GM12878 (cell line): ENCODE results near the gene CCDC194. TPM values are rescaled to one million over a fixed set of nuclear protein-coding genes. Genes with fewer than 3 reads are reported as not detected.

Experiments used
- ATAC-seq: fragments of 200-7000 bp; cut with Tn5 transposase; 3 replicates; pipeline ENCODE4 v1.9.1; 2020; ENCODE audit warnings: mild to moderate bottlenecking, moderate library complexity
- BruUV-seq: library from RNA; stranded (reverse); fragments of 400-500 nt; replicated peaks from 2 replicates; lab custom pipeline; 2021; lab: Mats Ljungman, UMichigan
- CTCF ChIA-PET: fragments of 300-600 bp; sonication (Branson Sonifier 250); formaldehyde crosslinking; extraction: SDS; loops from one replicate; lab custom pipeline; 2021; ENCODE audit warnings: inconsistent platforms; lab: Yijun Ruan, JAX
- POLR2A ChIA-PET: fragments of 350-600 bp; formaldehyde crosslinking; extraction: SDS; loops from one replicate; lab custom pipeline; 2021; ENCODE audit warnings: inconsistent platforms; lab: Charles Lee
- RAD21 ChIA-PET: fragments of 300-600 bp; sonication (Branson Sonifier 250); formaldehyde crosslinking; loops from one replicate; lab custom pipeline; 2023; ENCODE audit warnings: antibody characterized with exemption; ENCODE audit not compliant: unreplicated experiment; lab: Charles Lee
- SMC1A ChIA-PET: fragments of 300-600 bp; sonication (Branson Sonifier 250); formaldehyde crosslinking; loops from one replicate; lab custom pipeline; 2023; ENCODE audit not compliant: unreplicated experiment, uncharacterized antibody; lab: Charles Lee
- DNase-seq: peaks from one replicate; pipeline ENCODE4 v3.0.0-alpha.2; 2011; ENCODE audit warnings: low read depth, low spot score
- FAIRE-seq: peaks from 3 replicates; lab custom pipeline; 2011; peaks lifted over from hg19 to GRCh38; lab: Jason Lieb, UNC
- H2AFZ ChIP-seq: 2 replicates; pipeline ENCODE4 v1.6.0; 2011; ENCODE audit warnings: low read depth, low read length, control low read depth; ENCODE audit not compliant: control insufficient read depth
- H3K27ac ChIP-seq: 2 replicates; pipeline ENCODE4 v1.5.1; 2011; ENCODE audit warnings: control low read depth; ENCODE audit not compliant: control insufficient read depth, insufficient read depth
- H3K27me3 ChIP-seq, 2 experiments: replicated peaks in 1 of 2; 2 replicates each; pipeline versions ENCODE4 v1.6.0 to v1.6.1; 2011; ENCODE audit warnings: low read length in 1 of 2; ENCODE audit not compliant: control insufficient read depth in 2 of 2, insufficient read depth in 2 of 2
- H3K36me3 ChIP-seq, 2 experiments: 2 replicates each; pipeline ENCODE4 v1.5.1; 2011; ENCODE audit warnings: low read length in 1 of 2; ENCODE audit not compliant: control insufficient read depth in 2 of 2, insufficient read depth in 2 of 2
- H3K4me1 ChIP-seq: 2 replicates; pipeline ENCODE4 v1.6.1; 2011; ENCODE audit warnings: mild to moderate bottlenecking, low read length, moderate library complexity, mixed read lengths; ENCODE audit not compliant: control insufficient read depth, insufficient read depth
- H3K4me2 ChIP-seq: 2 replicates; pipeline ENCODE4 v1.6.0; 2011; ENCODE audit warnings: control low read depth; ENCODE audit not compliant: control insufficient read depth, insufficient read depth
- H3K4me3 ChIP-seq: fragments of 200-600 bp; sonication (generic); 2 replicates; pipeline ENCODE4 v1.5.1; 2016
- H3K79me2 ChIP-seq: 2 replicates; pipeline ENCODE4 v1.6.0; 2011; ENCODE audit warnings: low read length; ENCODE audit not compliant: control insufficient read depth, insufficient read depth
- H3K9ac ChIP-seq: 2 replicates; pipeline ENCODE4 v1.8.0; 2011; ENCODE audit warnings: low read length, control low read depth, mixed read lengths; ENCODE audit not compliant: control insufficient read depth, insufficient read depth
- H3K9me3 ChIP-seq: replicated peaks from 3 replicates; pipeline ENCODE4 v1.5.1; 2011; ENCODE audit warnings: mild to moderate bottlenecking, low read length; ENCODE audit not compliant: control insufficient read depth, insufficient read depth
- H4K20me1 ChIP-seq: 2 replicates; pipeline ENCODE4 v1.6.0; 2011; ENCODE audit not compliant: control insufficient read depth, insufficient read depth
- CHD1 ChIP-seq: IDR thresholded peaks from 2 replicates; pipeline ENCODE4 v1.6.1; 2012; ENCODE audit warnings: low read depth, low read length, improper control_type of control experiment
- CREB1 ChIP-seq: IDR thresholded peaks from 2 replicates; pipeline ENCODE4 v1.6.1; 2012; ENCODE audit warnings: low read depth, mild to moderate bottlenecking, inconsistent platforms
- DPF2 ChIP-seq: fragments of 450-650 bp; IDR thresholded peaks from 2 replicates; pipeline ENCODE4 v1.6.1; 2017; ENCODE audit warnings: mild to moderate bottlenecking
- JUNB ChIP-seq: IDR thresholded peaks from 2 replicates; pipeline ENCODE4 v1.6.1; 2016; ENCODE audit warnings: antibody characterized with exemption, mild to moderate bottlenecking
- MEF2B ChIP-seq: fragments of 450-650 bp; IDR thresholded peaks from 2 replicates; pipeline ENCODE4 v1.6.1; 2018; ENCODE audit warnings: mild to moderate bottlenecking, moderate library complexity; ENCODE audit not compliant: partially characterized antibody, poor library complexity, severe bottlenecking
- NFYB ChIP-seq: IDR thresholded peaks from 2 replicates; pipeline ENCODE4 v1.6.1; 2011; ENCODE audit warnings: low read depth, mild to moderate bottlenecking, low read length, improper control_type of control experiment, moderate library complexity; ENCODE audit not compliant: insufficient read depth
- RELA ChIP-seq: fragments of 450-650 bp; IDR thresholded peaks from 2 replicates; pipeline ENCODE4 v1.8.0; 2014; ENCODE audit warnings: borderline replicate concordance; ENCODE audit not compliant: partially characterized antibody
- SP1 ChIP-seq: IDR thresholded peaks from one replicate; pipeline ENCODE4 v1.6.1; 2011; ENCODE audit warnings: low read depth, low read length
- WGBS: methylation state at CpG from one replicate; pipeline ENCODE4 v1.1.6; 2016; ENCODE audit warnings: low lambda C conversion rate; ENCODE audit not compliant: insufficient replicate concordance, insufficient coverage; ENCODE audit errors: missing lambda C conversion rate; 5-methylcytosine and 5-hydroxymethylcytosine counted together
- in situ Hi-C: fragments of 300-500 bp; cut with MboI; formaldehyde crosslinking; loops from 9 replicates; pipeline ENCODE4 v1.14.3; 2018; ENCODE audit warnings: mixed read lengths
- intact Hi-C: fragments of 100-400 bp; cut with micrococcal nuclease; formaldehyde crosslinking; loops from one replicate; pipeline ENCODE4 v1.14.2; 2022; ENCODE audit not compliant: unreplicated experiment
- polyA plus RNA-seq, 11 experiments: library from polyadenylated mRNA; depleted of rRNA in 4 of 11; unstranded in 6 of 11; stranded (reverse) in 5 of 11; fragments of >200 nt; fragmentation: Nextera tagmentation in 4 of 11; fragmentation: Illumina TruSeq in 1 of 11; extraction: Ambion mirVana in 4 of 11; extraction: Trizol in 1 of 11; gene quantifications; 1 replicate in 1 of 11; 2 replicates in 10 of 11; pipeline versions ENCODE4 v1.2.1 to v1.2.3, GENCODE V29; 2011 to 2016; ENCODE audit warnings: inconsistent platforms in 2 of 11, missing spikeins in 2 of 11, low read depth in 1 of 11
- total RNA-seq, 4 experiments: library from RNA; depleted of rRNA in 3 of 4; stranded (reverse); fragments of >200 nt in 3 of 4; fragmentation: Illumina TruSeq in 1 of 4; extraction: Trizol in 1 of 4; gene quantifications; 2 replicates each; pipeline versions ENCODE4 v1.2.1 to v1.2.3, GENCODE V29; 2013 to 2021
- TF ChIP-seq, protein P1 (sequence below): IDR thresholded peaks from 2 replicates; pipeline ENCODE4 v1.6.1; 2011; ENCODE audit warnings: borderline replicate concordance, low read depth, mild to moderate bottlenecking, moderate library complexity, mixed read lengths, low read length; ENCODE audit not compliant: insufficient read depth; ENCODE audit errors: extremely low read length
- TF ChIP-seq, protein P2 (sequence below): IDR thresholded peaks from 2 replicates; pipeline ENCODE4 v1.6.1; 2011; ENCODE audit warnings: mild to moderate bottlenecking, low read depth, low read length, moderate library complexity; ENCODE audit not compliant: insufficient replicate concordance
- TF ChIP-seq, protein P3 (sequence below): IDR thresholded peaks from 2 replicates; pipeline ENCODE4 v1.6.1; 2012; ENCODE audit warnings: improper control_type of control experiment, low read depth, low read length; ENCODE audit not compliant: insufficient replicate concordance
- TF ChIP-seq, protein P4 (sequence below): IDR thresholded peaks from 2 replicates; pipeline ENCODE4 v1.6.1; 2011; ENCODE audit warnings: borderline replicate concordance, low read depth, mild to moderate bottlenecking, moderate library complexity, low read length; ENCODE audit not compliant: insufficient read depth, poor library complexity, severe bottlenecking

The CCDC194 gene
- total and polyA plus RNA-seq, 10 of the 15 experiments (the other 5 are each of a cell fraction or from before 2014, with no cell fraction given) = 0.07 to 3.4 (median 0.97) TPM

DNA sequence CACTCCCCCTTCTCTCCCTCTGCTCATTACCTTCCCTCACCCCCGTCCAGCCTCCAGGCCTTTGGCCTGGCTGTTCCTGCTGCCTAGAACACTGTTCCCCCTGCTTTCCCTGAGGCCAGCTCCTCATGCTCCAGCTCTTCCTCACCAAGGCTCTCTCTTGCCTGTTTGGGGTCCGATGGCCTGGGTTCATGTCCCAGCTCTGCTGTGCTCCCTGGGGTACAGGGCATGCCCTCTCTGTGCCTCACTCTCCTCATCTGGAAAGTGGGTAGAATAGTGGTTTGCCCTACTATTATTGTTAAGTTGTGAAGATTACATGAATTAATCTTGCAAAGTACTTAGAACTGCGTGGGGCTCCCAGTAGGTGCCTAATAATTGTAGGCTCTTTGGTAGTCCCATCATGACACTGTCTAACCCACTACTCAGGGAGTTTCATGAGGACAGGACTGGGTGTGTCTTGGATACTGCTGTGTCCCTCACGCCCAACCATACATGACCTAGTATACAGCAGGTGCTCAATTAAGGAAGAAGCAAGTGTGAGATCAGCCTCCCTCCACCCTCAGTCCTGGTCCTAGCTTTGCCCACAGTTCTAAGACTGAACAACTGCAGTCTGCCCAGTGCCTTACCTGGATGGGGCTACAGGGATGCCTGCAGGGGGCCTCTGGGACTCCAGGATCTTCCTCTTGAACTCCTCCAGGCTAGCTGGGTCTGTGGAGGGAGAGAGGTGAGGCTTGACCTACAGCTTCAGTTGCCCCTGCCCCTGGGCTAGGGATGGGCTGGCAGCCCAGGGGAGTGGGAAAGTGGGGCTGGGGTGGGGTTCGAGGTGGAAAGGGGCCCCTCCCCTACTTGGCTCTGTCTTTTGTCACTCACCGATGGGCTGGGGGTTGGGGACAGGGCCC, 33.8 kb downstream of the CCDC194 start:
- POLR2A ChIA-PET = interaction anchor here (0.7 kb wide), 1 partner anchor 221 kb away, joined by 3 read pairs; no protein-coding TSS in a partner anchor
- FAIRE-seq = no peak
- TF ChIP-seq CREB1 = no peak
- TF ChIP-seq JUNB = no peak
- TF ChIP-seq DPF2 = no peak
- no peak for TF ChIP-seq CHD1
- TF ChIP-seq, protein P1, sequence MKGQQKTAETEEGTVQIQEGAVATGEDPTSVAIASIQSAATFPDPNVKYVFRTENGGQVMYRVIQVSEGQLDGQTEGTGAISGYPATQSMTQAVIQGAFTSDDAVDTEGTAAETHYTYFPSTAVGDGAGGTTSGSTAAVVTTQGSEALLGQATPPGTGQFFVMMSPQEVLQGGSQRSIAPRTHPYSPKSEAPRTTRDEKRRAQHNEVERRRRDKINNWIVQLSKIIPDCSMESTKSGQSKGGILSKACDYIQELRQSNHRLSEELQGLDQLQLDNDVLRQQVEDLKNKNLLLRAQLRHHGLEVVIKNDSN = no peak
- TF ChIP-seq, protein P2, sequence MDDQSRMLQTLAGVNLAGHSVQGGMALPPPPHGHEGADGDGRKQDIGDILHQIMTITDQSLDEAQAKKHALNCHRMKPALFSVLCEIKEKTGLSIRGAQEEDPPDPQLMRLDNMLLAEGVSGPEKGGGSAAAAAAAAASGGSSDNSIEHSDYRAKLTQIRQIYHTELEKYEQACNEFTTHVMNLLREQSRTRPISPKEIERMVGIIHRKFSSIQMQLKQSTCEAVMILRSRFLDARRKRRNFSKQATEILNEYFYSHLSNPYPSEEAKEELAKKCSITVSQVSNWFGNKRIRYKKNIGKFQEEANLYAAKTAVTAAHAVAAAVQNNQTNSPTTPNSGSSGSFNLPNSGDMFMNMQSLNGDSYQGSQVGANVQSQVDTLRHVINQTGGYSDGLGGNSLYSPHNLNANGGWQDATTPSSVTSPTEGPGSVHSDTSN = no peak
- TF ChIP-seq, protein P3, sequence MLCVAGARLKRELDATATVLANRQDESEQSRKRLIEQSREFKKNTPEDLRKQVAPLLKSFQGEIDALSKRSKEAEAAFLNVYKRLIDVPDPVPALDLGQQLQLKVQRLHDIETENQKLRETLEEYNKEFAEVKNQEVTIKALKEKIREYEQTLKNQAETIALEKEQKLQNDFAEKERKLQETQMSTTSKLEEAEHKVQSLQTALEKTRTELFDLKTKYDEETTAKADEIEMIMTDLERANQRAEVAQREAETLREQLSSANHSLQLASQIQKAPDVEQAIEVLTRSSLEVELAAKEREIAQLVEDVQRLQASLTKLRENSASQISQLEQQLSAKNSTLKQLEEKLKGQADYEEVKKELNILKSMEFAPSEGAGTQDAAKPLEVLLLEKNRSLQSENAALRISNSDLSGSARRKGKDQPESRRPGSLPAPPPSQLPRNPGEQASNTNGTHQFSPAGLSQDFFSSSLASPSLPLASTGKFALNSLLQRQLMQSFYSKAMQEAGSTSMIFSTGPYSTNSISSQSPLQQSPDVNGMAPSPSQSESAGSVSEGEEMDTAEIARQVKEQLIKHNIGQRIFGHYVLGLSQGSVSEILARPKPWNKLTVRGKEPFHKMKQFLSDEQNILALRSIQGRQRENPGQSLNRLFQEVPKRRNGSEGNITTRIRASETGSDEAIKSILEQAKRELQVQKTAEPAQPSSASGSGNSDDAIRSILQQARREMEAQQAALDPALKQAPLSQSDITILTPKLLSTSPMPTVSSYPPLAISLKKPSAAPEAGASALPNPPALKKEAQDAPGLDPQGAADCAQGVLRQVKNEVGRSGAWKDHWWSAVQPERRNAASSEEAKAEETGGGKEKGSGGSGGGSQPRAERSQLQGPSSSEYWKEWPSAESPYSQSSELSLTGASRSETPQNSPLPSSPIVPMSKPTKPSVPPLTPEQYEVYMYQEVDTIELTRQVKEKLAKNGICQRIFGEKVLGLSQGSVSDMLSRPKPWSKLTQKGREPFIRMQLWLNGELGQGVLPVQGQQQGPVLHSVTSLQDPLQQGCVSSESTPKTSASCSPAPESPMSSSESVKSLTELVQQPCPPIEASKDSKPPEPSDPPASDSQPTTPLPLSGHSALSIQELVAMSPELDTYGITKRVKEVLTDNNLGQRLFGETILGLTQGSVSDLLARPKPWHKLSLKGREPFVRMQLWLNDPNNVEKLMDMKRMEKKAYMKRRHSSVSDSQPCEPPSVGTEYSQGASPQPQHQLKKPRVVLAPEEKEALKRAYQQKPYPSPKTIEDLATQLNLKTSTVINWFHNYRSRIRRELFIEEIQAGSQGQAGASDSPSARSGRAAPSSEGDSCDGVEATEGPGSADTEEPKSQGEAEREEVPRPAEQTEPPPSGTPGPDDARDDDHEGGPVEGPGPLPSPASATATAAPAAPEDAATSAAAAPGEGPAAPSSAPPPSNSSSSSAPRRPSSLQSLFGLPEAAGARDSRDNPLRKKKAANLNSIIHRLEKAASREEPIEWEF = no peak
- TF ChIP-seq RELA = no peak
- no peak for TF ChIP-seq NFYB
- no peak for TF ChIP-seq SP1
- TF ChIP-seq, protein P4, sequence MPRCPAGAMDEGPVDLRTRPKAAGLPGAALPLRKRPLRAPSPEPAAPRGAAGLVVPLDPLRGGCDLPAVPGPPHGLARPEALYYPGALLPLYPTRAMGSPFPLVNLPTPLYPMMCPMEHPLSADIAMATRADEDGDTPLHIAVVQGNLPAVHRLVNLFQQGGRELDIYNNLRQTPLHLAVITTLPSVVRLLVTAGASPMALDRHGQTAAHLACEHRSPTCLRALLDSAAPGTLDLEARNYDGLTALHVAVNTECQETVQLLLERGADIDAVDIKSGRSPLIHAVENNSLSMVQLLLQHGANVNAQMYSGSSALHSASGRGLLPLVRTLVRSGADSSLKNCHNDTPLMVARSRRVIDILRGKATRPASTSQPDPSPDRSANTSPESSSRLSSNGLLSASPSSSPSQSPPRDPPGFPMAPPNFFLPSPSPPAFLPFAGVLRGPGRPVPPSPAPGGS = no peak
- no peak for TF ChIP-seq MEF2B

More for the DNA sequence above, 33.8 kb downstream of the CCDC194 start:
- Histone ChIP-seq H3K4me1 (no peaks in the 10 kb centered on the region), H3K9ac (no peak overlapping the region), H3K9me3 (no peaks in the 10 kb centered on the region), H3K4me3 (no peak overlapping the region), H3K36me3 (no peaks in the 10 kb centered on the region), H3K4me2 (no peak overlapping the region), H3K27me3 (no peaks in the 10 kb centered on the region; a peak in 1 of 4 replicates), H4K20me1 (no peaks in the 10 kb centered on the region), H3K27ac (no peak overlapping the region), H2AFZ (no peak overlapping the region), H3K79me2 (no peaks in the 10 kb centered on the region)
- intact Hi-C loops = no loop called here
- CTCF ChIA-PET = interaction anchor here (3.0 kb wide), 1 partner anchor 26 kb away, joined by 11 read pairs; no protein-coding TSS in a partner anchor
- DNase-seq = no peak
- SMC1A ChIA-PET = interaction anchor here (0.7 to 1.1 kb wide), 2 partner anchors 10 to 26 kb away, joined by 3 to 4 read pairs; no protein-coding TSS in a partner anchor
- ATAC-seq = no peak
- no TSS peak for BruUV-seq
- in situ Hi-C loops = no loop called here
- RAD21 ChIA-PET = no interaction called here
- WGBS = 32% methylated on average over 6 of the region's 6 CpGs
